Measurements from ENCODE around the gene PCBP3.
"Not testable (repeated sequence)": the region's sequence is repeated elsewhere in the genome, so short reads cannot be mapped to it uniquely, and the experiment has no call there.

The PCBP3 gene

GRCh38 chr21:45651921-45652320, 8.4 kb downstream of the PCBP3 start:
- TF ChIP-seq CTCF (conservative IDR thresholded peaks at IDR 0.05): no peak

GRCh38 chr21:45655124-45655523, 11.6 kb downstream of the PCBP3 start:
- no peak for TF ChIP-seq CTCF (conservative IDR thresholded peaks at IDR 0.05)
- H3K27ac ChIP-seq: no peak overlapping the region

More at GRCh38 chr21:45651921-45652320, 8.4 kb downstream of the PCBP3 start:
- H3K27ac ChIP-seq: no peak overlapping the region

- H3K27ac ChIP-seq: not testable (repeated sequence)
Measured at GRCh38 chr21:45656114-45656513, 12.6 kb downstream of the PCBP3 start.

- peak overlapping the region; percentile 59 for H3K27ac ChIP-seq
Measured at GRCh38 chr21:45661913-45662622, 18.5 kb downstream of the PCBP3 start.

- peak; percentile 61 for TF ChIP-seq CTCF (conservative IDR thresholded peaks at IDR 0.05)
Measured at GRCh38 chr21:45662623-45663245, 19.2 kb downstream of the PCBP3 start.

GRCh38 chr21:45669382-45669781, 25.9 kb downstream of the PCBP3 start:
- no peak overlapping the region for H3K27ac ChIP-seq
- TF ChIP-seq CTCF (conservative IDR thresholded peaks at IDR 0.05): no peak

More at GRCh38 chr21:45662623-45663245, 19.2 kb downstream of the PCBP3 start:
- H3K27ac ChIP-seq: peak overlapping the region; percentile 59

- no peak overlapping the region for H3K27ac ChIP-seq
- no peak for TF ChIP-seq CTCF (conservative IDR thresholded peaks at IDR 0.05)
Measured at GRCh38 chr21:45670731-45671130, 27.2 kb downstream of the PCBP3 start.

- H3K27ac ChIP-seq: not testable (repeated sequence)
Measured at GRCh38 chr21:45678790-45679189, 35.3 kb downstream of the PCBP3 start.

GRCh38 chr21:45680215-45680614, 36.7 kb downstream of the PCBP3 start:
- no peak for TF ChIP-seq CTCF (conservative IDR thresholded peaks at IDR 0.05)
- no peak overlapping the region for H3K27ac ChIP-seq
